Skeletal muscle satellite cell (primary cell): ENCODE data around the gene MOB4.

Source experiments
- H3K27me3 ChIP-seq: 2 replicates; pipeline ENCODE4 v1.7.0; 2013; ENCODE audit warnings: low read length; ENCODE audit not compliant: control insufficient read depth, insufficient read depth
- H3K36me3 ChIP-seq: 2 replicates; pipeline ENCODE4 v1.7.0; 2013; ENCODE audit warnings: mild to moderate bottlenecking, control low read depth, low read length; ENCODE audit not compliant: insufficient read depth
- H3K4me1 ChIP-seq: 2 replicates; pipeline ENCODE4 v1.7.0; 2013; ENCODE audit warnings: low read length; ENCODE audit not compliant: control insufficient read depth, insufficient read depth
- H3K4me2 ChIP-seq: 2 replicates; pipeline ENCODE4 v1.7.0; 2013; ENCODE audit warnings: mild to moderate bottlenecking, low read length
- H3K4me3 ChIP-seq: 2 replicates; pipeline ENCODE4 v1.7.0; 2013; ENCODE audit warnings: low read length
- H3K9ac ChIP-seq: 2 replicates; pipeline ENCODE4 v1.7.0; 2013; ENCODE audit warnings: mild to moderate bottlenecking, low read depth, low read length, moderate library complexity
- H3K9me3 ChIP-seq: replicated peaks from 2 replicates; pipeline ENCODE4 v1.7.0; 2013; ENCODE audit warnings: mild to moderate bottlenecking, control low read depth, low read length

The MOB4 gene

DNA sequence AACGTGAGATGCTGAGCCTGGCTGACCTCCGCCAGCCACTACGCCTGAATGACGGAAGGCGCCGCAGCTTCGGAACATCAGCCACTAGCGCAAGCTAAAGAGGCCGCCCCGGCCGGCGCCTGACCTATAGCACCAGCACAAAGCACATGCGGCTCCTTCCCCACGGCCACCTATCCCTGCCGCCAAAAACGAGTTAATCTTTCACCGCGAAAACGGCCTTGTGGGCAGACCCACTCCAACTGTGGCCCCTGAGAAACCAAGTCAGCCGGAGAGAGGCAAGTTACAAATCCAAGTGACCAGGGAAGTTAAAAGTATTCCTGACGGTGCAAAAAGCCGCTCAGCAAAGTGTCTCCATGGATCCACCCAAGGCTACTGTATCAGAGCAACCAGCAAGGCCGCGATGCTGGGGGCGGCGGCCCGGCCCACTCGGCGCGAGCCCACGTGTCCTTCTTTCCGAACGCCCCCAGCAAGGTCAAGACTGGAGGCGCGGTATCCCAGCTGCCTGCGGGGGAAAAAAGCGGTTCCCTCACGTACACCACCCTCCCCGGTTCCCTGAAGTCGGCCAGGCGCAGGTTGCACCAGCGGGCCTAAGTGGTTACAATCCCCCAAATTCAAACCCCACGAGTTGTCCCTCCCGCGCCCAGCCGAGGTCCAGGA lies 16.8 kb upstream of the MOB4 start:
- Histone ChIP-seq H3K9ac (peak overlapping the region; percentile 91), H3K4me3 (peak overlapping the region; percentile 82), H3K9me3 (no peaks in the 10 kb centered on the region), H3K27me3 (no peaks in the 10 kb centered on the region), H3K4me1 (peaks cover 25% of the 10 kb centered on the region), H3K36me3 (peaks cover 63% of the 10 kb centered on the region), H3K4me2 (peak overlapping the region; percentile 84)

DNA sequence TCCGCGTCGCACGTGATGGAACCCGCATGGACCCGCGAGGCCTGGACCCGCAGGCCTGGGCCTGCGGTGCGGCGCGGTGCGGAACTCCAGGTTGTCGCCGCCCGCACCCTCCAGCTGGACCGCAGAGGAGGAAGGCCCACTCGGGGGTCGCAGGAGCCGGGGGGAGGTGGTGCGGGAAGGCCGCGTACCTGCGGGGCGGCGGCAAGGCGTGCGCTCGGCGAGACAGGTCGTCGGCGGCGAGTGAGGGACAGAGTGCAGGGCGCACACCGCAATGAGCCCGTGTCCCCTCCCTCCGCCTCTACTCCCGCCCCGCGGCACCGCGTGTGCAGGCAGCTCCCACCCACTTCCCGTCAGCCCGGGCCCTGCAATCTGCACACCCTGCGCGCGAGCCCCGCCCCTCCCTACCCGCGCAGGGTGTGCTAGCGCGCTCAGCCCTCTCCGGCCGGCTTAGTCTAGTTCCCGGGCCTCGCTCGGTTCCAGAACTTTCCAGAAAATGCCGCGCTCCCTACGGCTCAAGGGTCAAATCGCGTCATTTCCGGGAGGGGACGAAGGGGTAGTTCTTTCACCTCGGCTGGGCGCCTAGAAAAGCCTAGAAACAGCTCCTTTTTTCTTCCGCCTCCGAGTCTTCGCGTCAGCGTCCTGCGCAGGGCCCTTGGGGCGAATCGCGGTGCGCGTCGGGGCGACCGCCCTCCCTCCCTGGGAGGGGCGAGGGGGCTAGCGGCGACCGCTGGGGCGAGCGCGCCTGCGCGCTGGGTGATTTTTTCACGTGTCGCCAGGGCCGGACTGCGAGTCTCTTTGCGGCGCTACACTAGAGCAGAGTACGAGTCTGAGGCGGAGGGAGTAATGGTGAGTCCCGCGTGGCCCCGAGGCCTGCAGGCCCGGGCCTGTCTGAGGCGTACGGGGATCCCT lies 16.0 kb upstream of the MOB4 start, which contains the start of the genes HSPD1 and HSPE1:
HSPD1 (minus strand) TSS at position 247 of the 909 bp plus-strand sequence. CDS start 992 bp downstream, outside the sequence.
HSPE1 (plus strand) TSS at position 786 of the 909 bp plus-strand sequence; CDS start at position 844, 58 bp downstream.
- Histone ChIP-seq H3K27me3 (no peaks in the 10 kb centered on the region), H3K9me3 (no peaks in the 10 kb centered on the region), H3K4me1 (peaks cover 25% of the 10 kb centered on the region), H3K9ac (peak within 1 kb of the TSS; percentile 91), H3K4me3 (peak within 1 kb of the TSS; percentile 82), H3K36me3 (peaks cover 63% of the 10 kb centered on the region), H3K4me2 (peak within 1 kb of the TSS; percentile 84)

DNA sequence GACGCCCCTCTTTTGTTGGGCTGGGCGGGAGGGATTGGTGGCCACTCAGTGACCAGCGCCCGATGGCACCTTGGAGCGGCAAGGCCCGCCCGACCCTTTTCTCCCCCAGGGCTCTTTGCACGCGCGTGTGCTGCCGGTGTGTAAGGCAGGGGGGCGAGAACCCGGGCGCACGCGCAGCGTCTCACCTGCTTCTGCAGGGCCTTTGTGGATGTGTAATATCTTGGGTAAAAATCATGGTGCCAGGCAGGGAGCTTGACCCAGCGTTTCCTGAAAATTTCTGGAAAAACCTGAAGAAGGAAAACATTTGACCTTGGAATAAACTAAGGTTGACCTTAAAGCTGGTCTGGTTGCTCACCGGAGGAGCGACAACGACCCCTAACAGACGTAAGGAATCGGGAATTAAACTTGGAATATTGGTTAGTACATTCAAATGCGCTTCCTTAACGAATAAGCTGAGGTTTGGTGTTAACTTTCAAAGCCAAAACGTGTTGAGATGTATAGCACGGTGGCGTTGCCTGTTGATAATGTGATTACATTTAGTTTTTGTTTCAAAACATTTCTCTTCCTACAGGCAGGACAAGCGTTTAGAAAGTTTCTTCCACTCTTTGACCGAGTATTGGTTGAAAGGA lies 15.2 kb upstream of the MOB4 start:
- peak overlapping the region; percentile 84 for H3K4me2 ChIP-seq
- peaks cover 25% of the 10 kb centered on the region for H3K4me1 ChIP-seq
- H3K27me3 ChIP-seq, result no peaks in the 10 kb centered on the region
- H3K9me3 ChIP-seq, result no peaks in the 10 kb centered on the region
- H3K36me3 ChIP-seq, result peaks cover 56% of the 10 kb centered on the region
- peak overlapping the region; percentile 82 for H3K4me3 ChIP-seq
- peak overlapping the region; percentile 91 for H3K9ac ChIP-seq

DNA sequence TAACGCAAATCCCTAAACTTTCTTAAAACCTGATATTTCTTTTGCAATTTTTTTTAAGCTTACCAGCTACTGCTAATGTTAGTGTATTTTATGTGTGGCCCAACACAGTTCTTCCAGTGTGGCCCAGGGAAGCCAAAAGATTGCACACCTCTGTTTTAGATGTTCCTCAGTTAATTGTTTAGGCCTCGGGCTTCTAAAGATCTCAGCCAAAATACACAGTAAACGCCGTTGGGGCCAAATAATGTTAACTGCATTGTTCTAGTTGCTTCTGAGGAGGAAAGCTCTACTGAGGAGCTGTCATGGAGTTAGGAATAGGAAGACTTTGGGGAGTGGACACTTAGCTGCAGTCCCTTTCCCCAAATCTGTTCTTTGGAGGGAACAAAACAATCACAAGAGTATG lies 13.7 kb upstream of the MOB4 start:
- no peaks in the 10 kb centered on the region for H3K27me3 ChIP-seq
- H3K4me2 ChIP-seq, result peak overlapping the region; percentile 84
- H3K4me3 ChIP-seq, result peak overlapping the region; percentile 82
- H3K36me3 ChIP-seq, result peaks cover 40% of the 10 kb centered on the region
- H3K9ac ChIP-seq, result peak overlapping the region; percentile 91
- H3K4me1 ChIP-seq, result peaks cover 21% of the 10 kb centered on the region
- H3K9me3 ChIP-seq, result no peaks in the 10 kb centered on the region

DNA sequence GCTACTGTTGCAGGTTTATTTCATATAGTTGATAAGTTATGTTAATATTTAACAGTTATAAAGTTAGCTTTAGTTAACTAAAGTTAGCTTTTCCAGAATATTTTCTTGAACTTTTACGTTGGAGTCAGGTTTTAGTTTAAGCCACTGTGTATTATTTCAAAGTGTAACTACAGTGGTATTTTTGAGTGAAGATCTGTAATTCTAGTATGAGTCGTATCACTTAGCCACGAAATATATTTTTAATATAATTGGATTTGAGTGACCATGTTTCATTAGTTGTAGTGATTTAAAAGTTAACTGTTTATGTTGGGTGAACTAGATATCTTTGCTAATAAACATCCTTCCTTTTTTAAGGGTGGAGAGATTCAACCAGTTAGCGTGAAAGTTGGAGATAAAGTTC lies 13.2 kb upstream of the MOB4 start:
- no peaks in the 10 kb centered on the region for H3K27me3 ChIP-seq
- peak overlapping the region; percentile 91 for H3K9ac ChIP-seq
- peak overlapping the region; percentile 84 for H3K4me2 ChIP-seq
- H3K4me1 ChIP-seq, result peaks cover 17% of the 10 kb centered on the region
- no peak overlapping the region for H3K4me3 ChIP-seq
- H3K36me3 ChIP-seq, result peaks cover 35% of the 10 kb centered on the region
- H3K9me3 ChIP-seq, result no peaks in the 10 kb centered on the region

DNA sequence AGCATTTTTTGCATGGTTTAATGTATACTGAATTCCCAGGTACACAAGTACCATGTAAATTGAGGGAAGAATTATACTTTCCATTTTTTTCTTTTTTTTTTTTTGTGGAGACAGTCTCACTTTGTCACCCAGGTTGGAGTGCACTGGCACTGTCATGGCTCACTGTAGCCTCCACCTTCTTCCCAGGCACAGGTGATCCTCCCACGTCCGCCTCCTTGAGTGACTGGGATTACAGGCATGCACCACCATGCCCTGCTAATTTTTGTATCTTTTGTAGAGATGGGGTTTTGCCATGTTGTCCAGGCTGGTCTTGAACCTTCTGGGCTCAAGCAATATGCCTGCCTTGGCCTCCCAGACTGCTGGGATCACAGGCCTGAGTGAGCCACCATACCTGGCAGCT lies 11.9 kb upstream of the MOB4 start:
- Histone ChIP-seq H3K4me2 (no peak overlapping the region), H3K4me3 (no peak overlapping the region), H3K9ac (no peak overlapping the region), H3K36me3 (peaks cover 32% of the 10 kb centered on the region), H3K9me3 (no peaks in the 10 kb centered on the region), H3K27me3 (no peaks in the 10 kb centered on the region), H3K4me1 (peaks cover 9% of the 10 kb centered on the region)

DNA sequence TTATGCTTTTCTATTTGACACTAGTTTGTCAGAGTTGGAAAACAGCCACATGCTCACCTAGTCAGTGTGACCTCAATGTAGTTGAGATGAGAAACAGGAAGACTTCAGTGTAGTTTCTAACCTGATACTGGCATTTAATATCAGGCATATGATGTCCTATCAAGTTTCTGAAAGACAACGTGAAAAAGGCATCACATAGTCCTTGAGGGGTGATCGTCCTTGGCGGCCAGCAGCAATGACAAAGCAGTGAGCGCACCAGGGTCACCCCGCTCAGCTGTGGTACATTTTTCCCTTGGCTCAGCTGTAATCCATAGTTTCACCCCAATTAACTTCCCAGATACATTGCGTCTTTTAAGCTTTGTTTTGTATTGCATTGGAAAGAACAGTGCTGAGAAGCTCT lies 11.4 kb upstream of the MOB4 start:
- Histone ChIP-seq H3K27me3 (no peaks in the 10 kb centered on the region), H3K4me3 (no peak overlapping the region), H3K4me1 (peaks cover 9% of the 10 kb centered on the region), H3K36me3 (peaks cover 32% of the 10 kb centered on the region), H3K9me3 (no peaks in the 10 kb centered on the region), H3K4me2 (no peak overlapping the region), H3K9ac (no peak overlapping the region)

DNA sequence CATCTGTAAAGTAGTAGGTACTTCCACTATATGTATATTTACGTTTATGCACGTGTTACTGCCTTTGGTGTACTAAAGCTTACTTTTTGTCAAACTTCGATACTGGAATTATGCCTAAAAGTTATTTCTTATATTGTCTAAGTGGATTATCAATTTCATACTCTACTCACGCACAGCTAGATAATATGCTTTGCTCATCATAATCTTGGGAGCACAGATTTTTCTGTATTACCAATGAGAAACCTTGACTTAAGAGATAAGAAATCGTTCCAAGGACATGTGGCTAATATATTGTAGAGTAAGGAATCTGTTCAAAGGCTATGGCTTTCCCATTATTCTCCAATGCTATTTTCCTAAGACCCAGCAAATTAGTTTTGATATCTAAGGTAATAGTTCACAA lies 9.2 kb upstream of the MOB4 start:
- Histone ChIP-seq H3K36me3 (peaks cover 31% of the 10 kb centered on the region), H3K27me3 (no peaks in the 10 kb centered on the region), H3K9ac (no peak overlapping the region), H3K4me3 (no peak overlapping the region), H3K4me1 (peaks cover 8% of the 10 kb centered on the region), H3K4me2 (no peak overlapping the region), H3K9me3 (no peaks in the 10 kb centered on the region)

DNA sequence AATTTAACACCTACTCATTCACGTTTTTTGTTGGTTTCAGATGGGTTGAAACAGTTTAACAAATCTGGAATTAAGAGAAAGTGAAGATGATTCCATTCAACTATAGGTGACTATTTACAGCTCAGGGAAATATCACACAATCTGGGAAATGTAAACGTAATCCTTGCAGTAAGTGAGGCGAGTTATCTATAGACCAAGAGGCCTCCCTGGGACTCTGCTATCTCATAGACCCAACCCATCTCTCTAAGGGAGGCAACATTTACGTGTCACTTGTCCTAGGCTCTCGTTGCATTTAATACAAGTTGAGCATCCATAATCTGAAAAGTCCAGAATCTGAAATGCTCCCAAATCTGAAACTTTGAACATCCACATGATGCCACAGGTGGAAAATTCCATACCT lies 2.0 kb upstream of the MOB4 start:
- Histone ChIP-seq H3K9me3 (no peaks in the 10 kb centered on the region), H3K9ac (no peak overlapping the region), H3K36me3 (no peaks in the 10 kb centered on the region), H3K27me3 (no peaks in the 10 kb centered on the region), H3K4me1 (peaks cover 14% of the 10 kb centered on the region), H3K4me2 (no peak overlapping the region), H3K4me3 (no peak overlapping the region)

DNA sequence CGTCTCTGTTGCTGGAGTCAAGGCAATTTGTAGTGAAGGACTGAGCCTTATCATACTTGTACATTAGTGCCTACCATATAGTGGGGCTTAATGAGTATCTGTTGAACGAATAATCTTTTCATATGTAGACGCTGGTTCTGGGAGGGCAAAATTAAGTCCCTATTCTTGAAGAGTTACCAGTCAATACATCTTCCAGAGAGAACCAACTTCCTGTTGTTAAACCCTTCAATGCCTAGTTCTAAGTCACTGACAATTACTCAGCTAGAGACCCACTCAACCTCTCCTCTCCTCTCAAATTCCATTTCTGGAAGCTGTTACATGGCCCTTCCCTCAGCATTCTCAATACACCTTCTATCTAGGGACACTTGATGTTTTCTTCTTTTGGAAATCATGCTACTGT lies 1.1 kb upstream of the MOB4 start:
- H3K9ac ChIP-seq, result peak overlapping the region; percentile 97
- peak overlapping the region; percentile 85 for H3K4me2 ChIP-seq
- H3K27me3 ChIP-seq, result no peaks in the 10 kb centered on the region
- H3K9me3 ChIP-seq, result no peaks in the 10 kb centered on the region
- H3K36me3 ChIP-seq, result no peaks in the 10 kb centered on the region
- H3K4me1 ChIP-seq, result peaks cover 14% of the 10 kb centered on the region
- peak overlapping the region; percentile 89 for H3K4me3 ChIP-seq

DNA sequence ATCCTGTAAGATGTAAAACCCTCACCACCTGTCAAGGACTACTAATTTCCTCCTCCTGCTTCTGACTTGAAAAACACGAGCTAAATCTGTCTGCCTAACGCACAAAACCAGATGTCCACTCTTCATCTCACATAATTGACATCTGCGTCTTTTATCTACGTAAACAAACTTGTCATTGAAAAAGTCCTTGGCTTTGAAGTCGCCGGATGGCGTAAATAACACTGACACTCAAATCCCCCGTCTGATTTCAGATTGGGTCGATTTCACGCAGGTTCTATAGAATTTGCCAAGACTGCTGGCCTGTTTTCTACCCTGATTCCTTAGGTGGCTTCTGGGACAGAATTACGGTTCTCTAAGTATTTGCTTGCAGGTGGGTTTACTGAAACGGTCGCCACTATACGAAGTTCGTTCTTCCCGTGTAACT lies 539 bp upstream of the MOB4 start:
- H3K9ac ChIP-seq, result peak overlapping the region; percentile 97
- no peaks in the 10 kb centered on the region for H3K27me3 ChIP-seq
- H3K9me3 ChIP-seq, result no peaks in the 10 kb centered on the region
- no peaks in the 10 kb centered on the region for H3K36me3 ChIP-seq
- peak overlapping the region; percentile 85 for H3K4me2 ChIP-seq
- H3K4me3 ChIP-seq, result peak overlapping the region; percentile 89
- peaks cover 14% of the 10 kb centered on the region for H3K4me1 ChIP-seq
